GM15510 (cell line): ENCODE results near the gene RAD51B.
A peak's percentile ranks its signal among the peaks of the same experiment; 100 is the strongest.

Experiments used
- POLR2A ChIP-seq: IDR thresholded peaks from 3 replicates; pipeline ENCODE4 v1.6.1; 2011; ENCODE audit warnings: borderline replicate concordance; ENCODE audit not compliant: insufficient read length; ENCODE audit errors: extremely low read depth

Gene RAD51B

DNA sequence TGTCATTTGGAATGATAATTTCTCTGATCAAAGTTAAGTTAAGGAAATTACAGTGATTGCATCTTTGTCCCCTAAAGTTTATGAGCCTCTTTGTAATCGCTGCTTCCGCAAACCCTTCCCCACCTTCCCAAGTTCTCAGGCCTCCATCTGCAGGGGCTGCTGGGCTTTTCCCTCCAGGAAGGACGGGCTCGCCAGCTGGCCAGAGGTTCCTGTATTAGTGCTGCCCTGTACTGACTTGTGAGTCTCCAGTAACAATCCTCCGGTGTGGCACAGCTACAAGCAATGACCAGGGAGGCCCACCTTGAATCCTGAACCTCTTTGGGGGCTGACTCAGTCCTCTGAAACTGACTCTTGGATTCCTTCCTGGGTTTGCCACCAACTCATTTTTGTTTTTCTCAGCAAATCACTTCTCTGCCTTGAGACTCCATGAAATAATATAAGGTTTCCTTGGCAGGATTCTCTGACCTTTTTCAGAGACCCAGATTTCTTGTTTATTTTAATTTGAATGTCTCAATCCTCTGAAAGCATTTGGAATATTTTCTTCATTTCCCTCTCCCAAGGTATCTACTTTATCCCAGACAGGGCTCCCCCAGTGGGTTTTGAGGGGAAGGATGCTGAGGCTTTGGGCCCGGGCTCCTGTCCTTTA, 574.7 kb downstream of the RAD51B start:
- no peak for TF ChIP-seq POLR2A

DNA sequence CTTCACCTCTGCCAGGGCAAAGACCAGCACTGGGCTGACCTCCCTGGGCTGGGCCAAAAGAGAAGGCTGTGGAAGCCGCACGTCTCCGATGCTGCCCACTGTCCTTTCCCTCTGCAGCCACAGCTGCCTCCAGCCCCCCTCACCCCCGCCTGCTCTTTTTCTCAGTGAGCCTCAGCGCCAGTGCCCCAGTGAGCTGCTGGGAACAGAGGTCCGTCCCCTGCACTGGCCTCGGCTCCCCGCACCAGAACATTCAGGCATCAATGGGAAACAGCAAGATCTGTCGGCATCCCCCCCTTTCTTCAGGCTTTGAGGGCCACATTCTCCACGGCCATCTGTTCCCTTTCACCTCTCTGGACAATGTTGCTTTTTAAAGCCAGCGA, 575.2 kb downstream of the RAD51B start:
- no peak for TF ChIP-seq POLR2A

DNA sequence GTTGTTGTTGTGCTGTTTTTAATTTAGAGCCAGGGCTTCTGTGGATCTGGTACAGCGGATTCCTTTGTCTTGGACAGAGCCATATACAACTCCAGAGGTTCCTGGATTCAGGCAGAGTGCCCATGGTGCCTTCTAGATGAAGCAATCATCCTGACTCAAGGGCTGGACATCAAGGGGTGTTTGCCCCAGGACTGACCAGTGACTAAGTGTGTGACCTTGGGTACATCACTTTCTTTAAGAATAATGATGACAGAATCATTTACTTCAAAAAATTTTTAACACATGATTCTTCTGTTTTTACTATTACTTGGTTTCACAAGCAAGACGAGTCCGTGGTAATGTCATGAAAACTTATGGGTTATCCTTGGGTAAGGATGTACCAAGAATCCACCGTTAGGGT, 576.0 kb downstream of the RAD51B start:
- no peak for TF ChIP-seq POLR2A

DNA sequence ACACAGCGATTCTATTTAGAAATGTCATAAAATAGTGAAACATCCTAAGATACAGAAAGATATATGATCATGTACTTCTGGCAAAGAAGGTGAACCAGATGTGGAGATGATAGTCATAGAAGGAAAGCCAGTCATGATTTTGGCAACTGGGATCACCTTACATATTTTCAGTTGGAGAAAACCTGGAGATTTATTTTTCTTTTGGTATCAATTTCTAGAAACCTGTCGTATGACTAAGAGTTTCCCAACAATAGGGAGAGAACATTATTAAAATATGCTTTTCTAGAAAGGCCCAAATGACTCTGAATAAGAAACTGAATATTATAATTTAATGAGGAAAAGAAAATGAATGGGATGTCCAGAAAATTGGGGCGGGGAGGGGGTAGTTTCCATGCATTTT, 576.9 kb downstream of the RAD51B start:
- no peak for TF ChIP-seq POLR2A

DNA sequence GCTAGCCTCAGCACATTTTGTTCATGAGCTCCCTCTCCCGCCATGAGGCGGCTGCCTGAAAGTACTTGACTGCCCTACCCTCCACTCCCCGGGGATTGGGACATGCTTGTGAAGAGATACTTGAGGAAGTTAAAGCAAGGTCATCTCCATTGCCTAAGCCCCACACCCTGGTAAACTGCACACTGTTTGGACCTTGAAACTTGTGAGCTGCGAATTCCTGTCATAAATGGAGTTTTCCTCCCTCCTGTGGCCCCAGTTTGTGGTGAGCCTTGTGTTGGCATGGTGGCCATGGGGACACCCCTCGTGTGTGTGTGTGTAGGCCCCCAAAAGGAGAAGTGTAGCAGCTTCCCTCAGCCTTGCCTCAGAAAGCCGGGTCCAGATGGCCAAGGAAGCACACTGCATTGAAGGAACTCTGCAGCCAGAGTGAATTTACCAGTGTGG, 577.8 kb downstream of the RAD51B start:
- TF ChIP-seq POLR2A: no peak

DNA sequence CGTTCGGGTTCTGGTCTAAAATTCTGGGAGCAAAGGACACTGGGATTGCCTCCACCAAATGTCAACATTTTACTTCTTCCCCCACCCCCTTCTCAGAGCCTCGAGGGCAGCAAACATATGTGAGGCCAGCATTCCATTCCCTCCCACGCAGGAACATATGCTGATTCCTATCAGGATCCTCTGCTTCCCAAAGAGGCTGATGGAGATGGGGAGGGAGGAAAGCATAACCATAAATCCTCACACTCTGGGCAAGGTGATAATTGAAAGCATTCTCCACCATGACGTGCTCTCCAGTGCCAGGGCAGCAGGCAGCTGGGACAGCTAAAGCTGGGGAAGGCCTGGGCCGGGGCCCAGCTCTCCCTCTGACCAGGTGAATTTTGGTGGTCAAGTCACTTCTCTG, 578.2 kb downstream of the RAD51B start:
- TF ChIP-seq POLR2A: no peak

DNA sequence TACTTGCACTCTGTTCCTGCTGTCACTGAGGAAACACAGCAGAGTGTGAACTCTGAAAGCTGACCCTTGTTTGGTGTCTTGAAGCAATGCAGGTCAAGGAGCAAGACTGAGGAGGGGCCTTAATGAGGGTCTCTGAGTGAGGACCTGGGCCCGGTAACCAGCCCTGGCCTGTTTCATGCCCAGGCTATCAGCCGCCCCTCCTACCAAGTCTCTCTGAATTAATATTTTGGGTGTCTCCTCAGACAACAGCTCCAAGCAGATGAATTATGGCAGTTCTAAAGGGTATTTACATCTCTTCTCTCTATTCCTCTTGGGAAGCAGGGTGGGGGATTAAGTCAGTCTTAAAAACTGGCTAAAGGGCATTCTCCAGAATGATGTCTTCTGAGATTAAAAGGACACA, 578.8 kb downstream of the RAD51B start:
- TF ChIP-seq POLR2A: no peak

DNA sequence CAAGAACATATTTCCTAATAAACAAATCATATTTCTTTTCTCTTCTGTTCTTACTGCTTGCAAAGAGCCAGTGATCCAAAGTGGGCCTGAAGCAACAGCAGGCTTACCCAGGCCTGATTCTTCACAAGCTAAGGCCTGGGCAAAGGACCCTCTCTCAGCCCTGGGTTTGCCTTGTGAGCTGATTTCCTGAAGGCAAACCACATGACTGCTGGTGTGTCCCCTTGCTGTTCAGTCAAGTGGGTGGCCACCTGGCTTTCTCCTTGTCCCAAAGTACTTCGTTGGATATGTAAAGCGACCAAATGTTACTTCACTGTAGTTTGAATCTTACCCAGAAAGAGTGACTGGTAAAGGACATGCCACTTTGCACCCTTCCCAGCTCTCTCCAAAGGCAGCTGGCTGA, 580.4 kb downstream of the RAD51B start:
- no peak for TF ChIP-seq POLR2A

DNA sequence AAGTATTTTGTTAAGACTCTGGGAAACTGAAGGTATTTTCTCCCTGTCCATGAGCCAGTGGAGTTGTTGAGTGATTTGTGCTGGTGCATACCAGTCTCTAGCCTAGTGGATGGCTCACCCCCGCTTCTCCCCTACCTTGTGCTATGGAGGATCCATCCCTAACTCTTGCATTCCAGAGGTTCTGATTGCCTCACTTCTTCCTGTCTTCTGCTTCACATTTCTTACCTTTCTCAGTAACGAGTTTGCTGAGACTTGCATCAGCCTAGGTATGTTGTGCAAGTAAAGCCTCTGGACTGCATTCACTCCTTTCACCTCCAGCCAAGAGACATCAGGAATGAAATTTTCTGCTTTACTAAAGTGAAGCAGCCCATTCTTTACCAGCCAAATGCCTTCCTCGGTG, 581.7 kb downstream of the RAD51B start:
- no peak for TF ChIP-seq POLR2A

DNA sequence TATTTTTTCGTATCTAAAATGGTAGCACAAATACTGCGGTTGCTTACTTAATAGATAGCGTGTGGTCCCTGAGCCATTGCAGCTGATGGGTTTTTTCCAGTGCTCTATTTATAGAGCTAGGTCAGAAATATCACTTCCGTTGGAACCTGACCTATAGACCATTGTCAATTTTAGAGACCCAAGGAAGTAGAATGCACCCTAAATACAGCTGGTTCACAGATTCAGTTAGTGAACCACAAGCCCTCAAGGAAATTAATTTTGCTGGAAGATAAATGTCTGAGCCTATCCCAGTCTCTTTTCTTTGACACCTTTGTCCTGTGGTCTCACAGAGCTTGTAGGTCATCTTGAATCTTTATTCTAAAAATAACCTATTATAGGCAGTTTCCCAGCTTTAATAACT, 582.3 kb downstream of the RAD51B start:
- TF ChIP-seq POLR2A: no peak

DNA sequence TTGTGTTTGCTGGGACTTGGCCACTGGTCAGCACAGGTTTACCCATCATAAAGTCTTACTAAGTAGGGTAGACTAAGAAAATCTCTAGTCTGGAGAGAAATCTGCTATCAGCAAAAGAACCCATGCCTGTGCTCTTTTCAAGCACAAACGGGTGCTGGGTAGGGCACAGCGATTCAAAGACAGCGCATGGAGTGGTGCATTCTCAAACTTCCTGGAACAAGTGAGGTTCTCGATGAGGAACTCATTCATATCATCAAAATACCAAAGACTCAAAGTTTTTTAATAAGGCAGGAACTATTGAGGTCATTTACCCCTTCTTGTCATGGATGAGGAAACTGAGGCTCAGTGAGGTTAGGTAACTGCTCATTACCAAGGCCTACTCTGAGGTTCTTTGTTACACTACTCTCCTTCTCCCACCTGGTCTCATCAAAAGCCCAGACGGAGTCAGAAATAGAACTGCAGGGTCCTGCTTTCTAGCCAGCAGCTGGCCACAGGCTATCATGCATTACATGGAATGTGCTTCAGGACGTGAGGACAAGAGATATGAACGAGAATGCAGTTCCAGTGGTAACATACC, 583.0 kb downstream of the RAD51B start:
- no peak for TF ChIP-seq POLR2A

DNA sequence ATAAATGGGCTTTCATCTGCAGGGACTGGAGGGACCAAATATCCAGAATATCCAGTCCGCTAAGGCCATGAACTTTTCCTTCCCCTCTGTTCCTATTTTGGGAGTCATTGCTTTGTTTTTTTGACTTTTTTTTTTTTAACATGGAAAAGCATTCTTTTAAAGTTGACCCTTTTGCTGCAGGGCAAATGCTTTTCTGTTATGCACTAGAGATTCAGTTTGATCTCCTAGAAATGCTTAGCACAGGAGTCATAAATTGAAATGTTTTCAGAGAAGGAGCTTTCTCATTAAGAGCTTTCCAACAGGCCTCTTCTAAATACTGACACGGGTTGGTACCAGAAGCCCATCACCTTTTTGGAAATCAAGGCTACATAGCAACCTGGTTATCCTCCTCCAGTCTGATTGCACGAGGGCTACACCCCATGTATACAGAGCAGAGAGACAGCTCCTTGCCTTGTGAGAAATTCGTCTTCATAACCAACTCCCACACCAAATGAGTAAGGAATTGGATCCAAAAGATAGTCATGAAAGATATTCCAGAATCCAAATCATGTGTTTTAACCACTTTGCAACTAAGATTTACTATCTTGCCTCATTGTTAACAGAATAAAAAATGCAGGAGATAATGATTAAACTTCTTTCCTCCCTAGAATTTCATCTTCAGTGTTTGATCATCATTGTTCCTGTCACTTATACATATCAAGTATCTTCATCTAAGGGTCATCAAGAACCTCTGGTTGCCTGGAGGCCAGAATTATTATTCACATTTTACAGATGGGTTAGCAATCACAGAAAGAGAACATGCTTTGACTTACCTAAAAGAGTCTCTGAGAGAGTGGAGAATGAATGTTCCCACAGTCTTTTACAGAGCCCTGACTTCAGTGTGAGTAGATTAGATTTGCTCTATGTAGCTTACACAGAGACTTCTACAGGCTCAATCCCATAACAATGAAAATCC, 583.9 kb downstream of the RAD51B start:
- TF ChIP-seq POLR2A: no peak

DNA sequence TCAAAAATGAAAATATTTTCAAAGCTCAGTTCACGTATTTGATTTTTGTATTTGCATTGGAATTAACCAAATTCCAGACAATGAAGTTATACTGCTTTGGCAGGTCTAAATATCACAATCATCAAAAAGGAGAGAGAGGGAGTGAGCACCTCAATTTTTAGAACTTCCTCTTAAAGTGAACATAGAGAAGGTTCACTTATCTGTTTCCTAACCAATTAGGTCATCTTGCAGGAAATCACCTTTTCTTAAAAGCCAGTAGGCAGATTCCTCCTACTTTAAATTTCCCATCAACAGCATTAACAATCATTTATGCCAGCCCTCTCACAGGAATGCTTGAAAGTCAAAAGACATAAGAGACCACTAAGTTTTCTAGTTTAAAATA, 584.6 kb downstream of the RAD51B start:
- TF ChIP-seq POLR2A: no peak

DNA sequence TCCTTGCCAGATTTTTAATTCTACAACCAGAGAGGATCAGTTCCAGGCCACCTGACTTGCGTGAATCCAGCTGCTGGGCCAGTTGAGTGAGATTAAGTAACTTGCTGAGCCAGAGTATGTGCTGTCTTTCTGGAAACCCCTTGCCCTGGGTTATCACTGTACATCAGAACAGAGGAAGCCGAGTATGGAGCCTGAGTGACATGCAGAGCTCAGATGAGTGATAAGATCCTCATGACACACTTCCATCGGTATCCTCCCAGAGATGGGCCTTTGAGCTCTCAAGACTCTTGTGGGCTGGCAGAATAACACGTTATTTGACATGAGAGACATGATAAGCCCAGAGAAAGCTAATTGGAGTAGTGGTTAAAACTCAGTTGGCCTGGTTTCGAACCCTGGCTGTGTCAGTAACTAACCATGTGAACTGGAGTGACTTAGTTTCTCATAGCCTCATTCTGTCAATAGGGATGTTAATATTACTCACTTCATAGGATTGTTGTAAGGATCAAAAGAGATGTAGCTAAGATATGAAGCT, 585.1 kb downstream of the RAD51B start:
- peak; percentile 13 for TF ChIP-seq POLR2A

DNA sequence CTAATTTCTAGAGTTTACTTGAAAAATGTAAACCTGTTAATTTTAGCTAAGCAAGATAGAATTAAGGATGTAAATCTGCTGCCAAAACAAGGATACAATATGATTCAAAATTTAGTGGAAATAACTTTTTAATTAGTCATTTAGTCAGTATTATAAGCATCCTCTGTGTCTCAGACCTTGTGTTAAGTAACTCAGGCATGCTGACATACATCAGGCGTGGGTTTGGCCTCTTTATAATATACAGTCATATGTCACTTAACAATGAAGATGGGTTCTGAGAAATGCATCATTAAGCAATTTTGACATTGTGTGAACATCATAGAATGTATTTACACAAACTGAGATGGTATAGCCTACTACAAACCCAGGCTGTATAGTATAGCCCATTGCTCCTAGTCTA, 586.4 kb downstream of the RAD51B start:
- no peak for TF ChIP-seq POLR2A
